HG03460 (cell line): ENCODE results near the gene TRAPPC14.

Source experiments
- ATAC-seq: cut with Tn5 transposase; IDR thresholded peaks from one replicate; pipeline ENCODE4 v1.9.1; 2021; ENCODE audit not compliant: unreplicated experiment

Gene TRAPPC14

DNA sequence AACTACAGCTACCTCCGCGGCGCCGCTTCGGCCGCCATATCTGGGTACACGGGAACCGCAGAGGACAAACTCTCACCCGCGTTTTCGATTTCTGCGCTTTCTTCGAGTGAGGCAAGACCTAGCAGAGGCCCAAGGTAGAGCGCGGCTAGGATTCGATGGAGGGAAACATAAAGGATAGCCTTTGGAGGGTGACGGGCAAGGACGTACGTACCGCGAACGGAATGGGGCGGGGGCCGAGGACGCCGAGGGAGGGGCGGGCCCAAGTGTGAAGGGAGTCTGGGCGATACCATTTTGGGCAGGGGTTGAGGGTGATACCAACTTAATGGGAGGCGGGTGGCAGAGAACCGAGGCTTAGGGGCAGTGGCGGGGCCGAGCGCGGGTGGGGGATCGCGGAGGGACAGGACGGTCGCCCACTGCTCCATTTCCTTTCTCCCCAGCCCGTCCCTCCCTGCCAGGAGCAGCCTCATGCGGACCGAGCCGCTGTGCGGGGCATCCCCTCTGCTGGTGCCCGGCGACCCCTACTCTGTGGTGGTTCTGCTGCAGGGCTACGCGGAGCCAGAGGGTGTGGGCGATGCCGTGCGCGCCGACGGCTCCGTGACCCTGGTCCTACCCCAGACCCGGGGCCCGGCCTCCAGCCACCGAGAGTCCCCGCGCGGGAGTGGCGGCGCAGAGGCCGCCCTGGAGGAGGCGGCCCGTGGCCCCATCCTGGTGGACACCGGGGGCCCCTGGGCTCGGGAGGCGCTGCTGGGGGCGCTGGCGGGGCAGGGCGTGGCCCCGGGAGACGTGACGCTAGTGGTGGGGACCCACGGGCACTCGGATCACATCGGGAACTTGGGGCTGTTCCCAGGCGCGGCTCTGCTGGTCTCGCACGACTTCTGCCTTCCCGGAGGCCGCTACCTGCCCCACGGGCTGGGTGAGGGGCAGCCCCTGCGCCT lies 31.3 kb downstream of the TRAPPC14 start, which contains the start of gene MBLAC1:
Gene MBLAC1, plus strand, starts transcription at position 37 of the 935 bp plus-strand sequence. Its CDS starts 429 bp downstream, at position 466.
- ATAC-seq, result peak; percentile 61

DNA sequence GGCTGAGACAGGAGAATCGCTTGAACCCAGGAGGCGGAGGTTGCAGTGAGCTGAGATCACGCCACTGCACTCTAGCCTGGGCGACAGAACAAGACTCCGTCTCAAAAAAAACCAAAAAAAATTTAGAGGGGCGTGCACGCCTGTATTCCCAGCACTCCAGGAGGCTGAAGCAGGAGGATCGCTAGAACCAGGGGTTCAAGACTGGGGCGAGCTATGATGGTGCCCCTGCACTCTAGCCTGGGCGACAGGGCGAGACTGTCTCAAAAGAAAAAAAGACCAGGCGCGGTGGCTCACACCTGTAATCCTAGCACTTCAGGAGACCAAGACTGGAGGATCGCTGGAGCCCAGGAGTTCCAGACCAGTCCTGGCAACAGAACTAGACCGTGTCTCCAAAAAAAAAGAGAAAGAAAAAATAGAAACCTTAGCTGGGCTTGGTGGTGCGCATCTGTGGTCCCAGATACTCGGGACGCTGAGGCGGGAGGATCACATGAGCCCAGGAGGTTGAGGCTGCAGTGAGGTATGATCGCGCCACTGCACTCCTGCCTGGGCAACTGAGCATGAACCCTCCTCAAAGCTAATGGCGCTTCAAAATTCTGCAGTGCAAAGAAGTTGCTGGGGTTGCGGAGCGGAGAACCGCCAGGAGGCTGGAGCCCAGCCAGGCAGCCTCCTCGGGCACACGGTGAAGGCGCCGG lies 32.1 kb downstream of the TRAPPC14 start:
- no peak for ATAC-seq

DNA sequence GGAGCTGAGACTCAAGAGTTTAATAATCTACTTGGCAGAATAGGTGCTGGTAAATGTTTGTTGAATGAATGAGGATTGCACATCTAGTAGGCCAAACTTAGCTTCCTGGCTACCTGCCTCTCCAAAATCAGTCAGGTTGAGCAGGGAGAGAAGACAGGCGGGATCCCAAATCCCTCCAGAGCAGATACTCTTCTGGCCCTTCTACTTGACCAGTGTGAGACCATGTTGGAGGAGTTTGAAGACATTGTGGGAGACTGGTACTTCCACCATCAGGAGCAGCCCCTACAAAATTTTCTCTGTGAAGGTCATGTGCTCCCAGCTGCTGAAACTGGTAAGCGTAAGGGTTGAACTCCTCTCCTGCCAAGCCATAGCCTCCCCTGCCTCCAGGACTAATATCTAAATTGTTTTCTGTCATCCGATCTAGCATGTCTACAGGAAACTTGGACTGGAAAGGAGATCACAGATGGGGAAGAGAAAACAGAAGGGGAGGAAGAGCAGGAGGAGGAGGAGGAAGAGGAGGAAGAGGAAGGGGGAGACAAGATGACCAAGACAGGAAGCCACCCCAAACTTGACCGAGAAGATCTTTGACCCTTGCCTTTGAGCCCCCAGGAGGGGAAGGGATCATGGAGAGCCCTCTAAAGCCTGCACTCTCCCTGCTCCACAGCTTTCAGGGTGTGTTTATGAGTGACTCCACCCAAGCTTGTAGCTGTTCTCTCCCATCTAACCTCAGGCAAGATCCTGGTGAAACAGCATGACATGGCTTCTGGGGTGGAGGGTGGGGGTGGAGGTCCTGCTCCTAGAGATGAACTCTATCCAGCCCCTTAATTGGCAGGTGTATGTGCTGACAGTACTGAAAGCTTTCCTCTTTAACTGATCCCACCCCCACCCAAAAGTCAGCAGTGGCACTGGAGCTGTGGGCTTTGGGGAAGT lies 34.0 kb downstream of the TRAPPC14 start:
- no peak for ATAC-seq

DNA sequence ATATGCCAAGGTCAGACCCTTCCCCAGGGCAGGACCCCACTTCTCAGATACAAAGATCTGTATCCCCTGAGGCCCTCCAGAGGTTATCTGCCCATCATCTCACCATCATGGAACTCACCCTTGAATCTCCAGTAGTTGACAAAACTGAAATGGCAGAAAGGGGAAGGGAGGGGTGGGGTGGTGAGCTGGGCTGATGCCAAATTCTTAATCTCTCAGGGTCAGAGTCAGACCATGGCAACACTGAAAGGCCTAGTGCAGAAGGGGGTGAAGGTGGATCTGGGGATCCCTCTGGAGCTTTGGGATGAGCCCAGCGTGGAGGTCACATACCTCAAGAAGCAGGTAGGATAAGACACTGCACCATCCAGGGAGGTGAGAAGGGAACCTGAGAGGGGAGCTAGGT lies 36.0 kb downstream of the TRAPPC14 start:
- no peak for ATAC-seq

DNA sequence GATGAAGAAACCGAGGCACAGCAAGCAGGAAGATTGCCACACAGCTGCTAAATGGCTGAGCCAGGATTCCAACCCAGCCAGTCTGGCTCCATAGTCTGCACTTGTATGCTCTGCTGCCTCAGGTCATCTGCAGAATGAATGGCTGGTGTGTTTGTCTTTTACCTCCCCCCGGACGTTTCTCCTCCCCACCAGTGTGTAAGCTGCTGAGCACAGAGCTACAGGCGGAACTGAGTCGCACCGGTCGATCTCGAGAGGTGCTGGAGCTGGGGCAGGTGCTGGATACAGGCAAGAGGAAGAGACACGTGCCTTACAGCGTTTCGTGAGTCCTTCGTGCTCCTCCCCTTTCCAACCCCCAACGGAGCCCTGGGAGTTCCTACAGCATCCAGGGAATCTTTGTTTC lies 36.5 kb downstream of the TRAPPC14 start:
- ATAC-seq, result no peak

DNA sequence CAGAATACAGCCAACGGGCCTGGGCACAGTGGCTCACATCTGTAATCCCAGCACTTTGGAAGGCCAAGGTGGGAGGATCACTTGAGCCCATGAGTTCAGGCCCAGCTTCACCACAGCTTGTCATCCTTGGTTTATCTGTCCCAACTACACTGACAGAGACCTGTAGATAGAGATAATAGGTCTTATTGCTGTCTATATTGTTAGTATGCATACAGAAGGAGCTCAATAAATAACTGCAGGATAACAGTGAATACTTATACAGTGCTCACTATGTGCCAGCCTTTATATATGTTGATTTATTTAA lies 37.8 kb downstream of the TRAPPC14 start:
- ATAC-seq, result no peak

DNA sequence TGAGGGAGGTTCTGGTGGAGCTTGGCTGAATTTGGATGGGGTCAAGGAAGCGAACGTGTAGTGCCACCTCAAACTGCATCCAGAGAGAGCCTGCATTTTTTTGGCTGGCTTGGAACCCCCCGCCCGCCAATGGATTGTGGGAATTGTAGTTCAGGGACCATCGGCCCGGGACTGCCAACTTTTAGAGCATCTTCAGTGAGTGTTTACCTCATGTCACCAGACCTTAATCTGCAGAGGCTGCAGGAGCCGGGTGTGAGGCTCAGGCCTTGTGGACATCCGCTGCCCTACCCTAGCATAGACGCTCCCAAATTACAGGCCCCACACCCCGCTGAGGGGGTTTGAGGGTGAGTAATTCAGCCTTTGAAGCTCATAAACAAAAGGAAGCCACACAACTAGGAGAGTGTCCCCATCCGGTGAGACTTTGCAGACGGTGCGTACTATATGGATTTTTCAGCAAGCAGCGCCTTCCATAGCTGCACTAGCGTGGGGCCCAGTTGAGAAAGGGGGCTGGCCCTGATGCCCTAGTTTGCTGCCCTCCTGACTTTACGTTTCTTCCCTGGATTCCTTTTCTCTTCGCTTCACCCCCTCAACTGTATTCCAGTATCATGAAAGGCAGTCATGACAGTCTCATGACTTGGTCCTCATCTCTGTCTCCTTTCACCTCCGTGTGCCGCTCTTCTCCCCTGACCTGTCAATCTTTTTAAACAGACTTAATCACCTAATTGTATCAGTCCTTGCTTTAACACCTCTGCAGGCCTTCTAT lies 38.4 kb downstream of the TRAPPC14 start:
- ATAC-seq, result peak; percentile 35

DNA sequence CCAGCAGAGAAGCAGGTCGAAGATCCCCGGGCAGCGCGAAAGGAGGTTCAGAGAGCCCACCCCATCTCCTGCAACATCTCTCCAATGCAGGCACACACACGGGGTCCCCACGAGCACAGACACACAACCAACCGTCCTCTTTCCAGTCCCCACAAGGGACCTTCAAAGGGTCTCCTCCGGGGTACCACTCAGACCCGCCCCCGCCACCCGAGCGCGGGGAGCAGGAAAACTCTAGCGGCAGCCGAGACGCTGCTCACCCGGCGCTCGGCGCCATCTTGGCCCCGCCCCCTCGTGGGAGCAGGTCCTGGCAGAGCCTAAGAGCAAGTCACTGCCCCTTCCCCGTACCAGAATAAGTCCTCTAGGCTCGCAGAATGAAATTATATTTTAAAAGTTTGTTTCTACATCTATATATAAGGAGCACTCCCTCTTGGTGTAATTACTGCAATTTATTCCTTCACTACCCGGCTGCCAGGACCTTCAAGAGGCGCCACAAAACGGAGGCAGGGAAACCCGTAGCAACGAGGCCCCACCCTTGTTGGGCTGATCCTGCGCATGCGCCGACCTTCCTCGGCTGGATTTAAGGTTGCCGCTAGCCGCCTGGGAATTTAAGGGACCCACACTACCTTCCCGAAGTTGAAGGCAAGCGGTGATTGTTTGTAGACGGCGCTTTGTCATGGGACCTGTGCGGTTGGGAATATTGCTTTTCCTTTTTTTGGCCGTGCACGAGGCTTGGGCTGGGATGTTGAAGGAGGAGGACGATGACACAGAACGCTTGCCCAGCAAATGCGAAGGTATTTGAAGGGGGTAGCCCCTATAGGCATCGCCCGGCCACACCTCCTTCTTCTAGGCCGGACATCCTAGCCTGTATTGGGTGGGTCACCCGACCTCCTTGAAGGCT lies 39.2 kb downstream of the TRAPPC14 start, which contains the start of the genes CNPY4 and TAF6:
Gene CNPY4, plus strand, starts transcription at position 563 of the 898 bp plus-strand sequence. Its CDS starts 111 bp downstream, at position 674.
Gene TAF6, minus strand, starts transcription at position 287 of the 898 bp plus-strand sequence. CDS start 5,149 bp downstream, outside the sequence.
- ATAC-seq, result peak; percentile 66

DNA sequence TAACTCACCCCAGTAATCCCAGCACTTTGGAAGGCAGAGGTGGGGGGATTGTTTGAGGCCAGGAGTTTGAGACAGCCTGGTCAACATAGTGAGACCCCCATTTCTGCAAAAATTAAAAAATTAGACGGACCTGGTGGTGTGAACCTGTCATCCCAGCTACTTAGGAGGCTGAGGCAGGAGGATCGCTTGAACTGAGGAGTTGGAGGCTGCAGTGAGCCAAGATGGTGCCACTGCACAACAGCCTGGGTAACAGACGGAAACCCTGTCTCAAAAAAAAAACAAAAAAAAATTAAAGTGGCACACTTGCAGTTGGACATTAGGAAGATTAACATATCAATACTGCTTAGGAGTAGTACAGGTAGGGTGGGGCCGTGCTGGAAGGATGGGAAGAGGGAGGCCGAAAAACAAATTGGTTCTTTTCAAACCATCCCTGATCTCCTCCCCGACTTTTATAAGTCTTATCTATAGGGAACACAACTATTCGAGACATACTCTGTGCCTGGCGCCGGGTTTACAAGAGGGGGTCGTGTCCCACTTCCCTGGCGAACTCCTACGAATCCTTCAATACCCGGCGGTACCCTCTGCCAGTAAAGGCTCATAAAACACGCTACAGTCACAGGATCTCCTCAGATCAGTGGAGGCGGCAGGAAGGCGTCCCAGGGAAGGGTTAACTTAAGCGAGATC lies 40.0 kb downstream of the TRAPPC14 start:
- ATAC-seq, result no peak

DNA sequence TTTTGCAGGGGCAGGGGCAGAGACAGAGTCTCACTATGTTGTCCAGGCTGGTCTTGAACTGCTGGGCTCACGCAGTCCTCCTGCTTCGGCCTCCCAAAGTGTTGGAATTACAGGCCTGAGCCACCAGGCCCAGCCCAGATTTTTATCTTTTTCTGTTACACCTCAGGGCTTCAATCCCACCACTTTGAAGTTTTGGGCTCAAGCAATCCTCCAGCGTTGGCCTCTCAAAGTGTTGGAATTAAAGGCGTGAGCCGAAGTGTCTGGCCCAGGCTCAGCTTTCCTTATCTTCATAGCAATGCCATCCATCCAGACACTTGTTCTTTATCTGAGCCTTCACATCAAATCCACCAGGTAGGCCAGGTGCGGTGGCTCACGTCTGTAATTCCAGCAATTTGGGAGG lies 43.5 kb downstream of the TRAPPC14 start:
- ATAC-seq, result no peak

DNA sequence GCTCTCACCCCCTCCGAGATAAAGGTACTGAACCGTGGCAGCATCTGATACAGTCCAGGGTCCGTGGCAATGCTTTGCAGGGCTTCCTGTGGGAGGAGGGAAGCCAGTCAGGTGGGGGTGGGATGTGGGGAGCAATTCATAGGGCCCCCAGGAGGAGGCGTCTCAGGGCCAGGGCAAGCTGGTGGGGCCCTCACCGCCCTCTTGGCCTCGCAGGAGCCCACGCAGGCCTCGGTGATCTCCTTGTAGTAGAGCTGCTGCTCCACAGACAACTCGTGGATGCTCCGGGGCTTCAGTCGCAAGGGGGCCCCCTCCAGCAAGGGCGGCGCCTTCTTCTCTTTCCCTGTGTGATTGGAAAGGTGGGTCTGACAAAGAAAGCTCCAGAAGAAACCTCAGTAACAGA lies 46.6 kb downstream of the TRAPPC14 start:
- ATAC-seq, result no peak

DNA sequence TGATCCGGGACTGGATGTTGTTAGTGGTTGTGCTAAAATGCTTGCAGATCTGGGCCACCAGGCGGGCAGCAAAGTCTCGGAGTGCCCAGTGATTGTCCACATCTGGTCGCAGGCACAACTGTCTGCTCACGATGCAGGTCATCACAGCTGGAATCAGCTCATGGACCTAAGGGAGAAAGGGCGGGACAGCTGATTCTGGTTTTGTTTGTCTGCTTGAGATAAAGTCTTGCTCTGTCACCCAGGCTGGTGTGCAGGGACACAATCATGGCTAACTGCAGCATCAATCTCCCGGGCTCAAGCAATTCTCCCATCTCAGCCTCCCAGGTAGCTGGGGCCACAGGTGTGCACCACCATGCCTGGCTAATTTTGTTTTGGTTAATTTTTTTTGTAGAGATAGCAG lies 47.4 kb downstream of the TRAPPC14 start:
- no peak for ATAC-seq

DNA sequence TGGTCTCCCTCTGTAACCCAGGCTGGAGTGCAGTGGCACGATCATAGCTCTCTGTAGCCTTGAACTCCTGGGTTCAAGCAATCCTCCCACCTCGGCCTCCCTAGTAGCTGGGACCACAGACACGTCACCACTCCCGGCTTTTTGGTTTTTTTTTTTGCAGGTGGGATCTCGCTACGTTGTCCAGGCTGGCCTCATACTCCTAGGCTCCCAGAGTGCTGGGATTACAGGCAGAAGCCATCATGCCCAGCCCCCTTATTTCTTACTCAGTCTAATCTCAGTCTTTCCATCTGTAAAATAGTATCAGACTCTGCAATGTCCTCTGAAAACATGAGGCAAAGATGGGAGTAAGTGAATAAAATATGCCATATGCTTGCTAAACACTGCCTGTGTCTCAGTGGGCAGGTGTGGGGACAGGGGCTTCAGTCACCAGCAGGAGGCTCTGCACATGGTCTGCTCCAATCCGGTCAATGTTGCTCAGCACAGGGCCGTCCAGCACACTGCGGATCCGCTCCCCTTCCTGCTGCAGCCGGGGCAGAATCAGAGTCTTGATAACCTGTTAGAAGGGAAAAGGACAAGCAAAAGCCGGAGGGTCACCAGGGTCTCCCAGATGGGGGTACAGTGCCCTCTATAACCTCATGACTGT lies 48.9 kb downstream of the TRAPPC14 start:
- no peak for ATAC-seq

DNA sequence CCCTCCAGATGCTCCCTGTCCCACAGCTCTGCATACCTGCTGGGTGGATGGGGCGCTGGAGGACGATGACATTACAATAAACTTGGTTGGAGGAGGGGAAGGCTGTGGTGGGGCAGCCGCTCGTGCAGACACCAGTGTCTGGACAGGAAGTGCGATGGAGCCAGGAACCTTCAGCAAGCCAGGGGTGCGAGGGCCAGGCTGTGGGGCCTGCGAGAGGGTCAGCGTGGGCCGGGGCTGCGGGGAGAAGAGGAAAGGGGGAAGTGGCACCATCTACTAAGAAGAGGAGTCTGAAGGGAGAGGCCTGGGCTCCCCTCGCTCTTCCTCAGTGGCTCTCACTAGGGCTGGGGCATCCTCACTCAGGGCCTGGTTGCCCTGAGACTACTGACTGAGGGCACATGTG lies 50.6 kb downstream of the TRAPPC14 start:
- no peak for ATAC-seq

DNA sequence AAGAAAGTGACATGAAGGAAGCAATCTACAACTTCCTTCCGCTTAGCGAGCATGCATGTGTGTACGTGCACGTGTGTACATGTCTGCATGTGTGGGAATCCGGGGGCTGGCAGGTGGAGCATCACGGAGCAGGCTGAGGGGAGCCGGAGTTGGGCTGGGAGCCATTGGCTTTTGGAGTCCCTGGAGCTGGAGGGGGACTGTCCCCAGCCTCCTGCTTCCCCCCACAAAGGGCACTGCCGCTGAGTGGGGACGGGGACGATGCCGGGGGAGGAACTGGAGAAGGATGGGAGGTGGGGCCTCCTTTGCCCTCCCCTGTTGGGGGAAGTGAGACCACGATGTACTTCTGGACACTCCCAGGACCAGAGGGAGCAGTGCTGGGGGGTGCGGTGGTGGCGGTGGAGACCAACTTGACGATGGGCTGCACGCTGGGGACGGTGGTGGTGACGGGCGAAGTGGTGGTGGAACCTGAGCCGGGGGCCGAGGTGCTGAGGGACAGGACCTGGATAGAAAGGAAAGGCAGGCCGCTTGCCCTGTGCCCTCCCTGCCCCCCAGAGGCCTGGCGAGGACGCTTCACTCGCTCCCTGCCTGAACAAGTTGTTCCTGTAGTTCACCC lies 51.3 kb downstream of the TRAPPC14 start:
- ATAC-seq, result no peak

DNA sequence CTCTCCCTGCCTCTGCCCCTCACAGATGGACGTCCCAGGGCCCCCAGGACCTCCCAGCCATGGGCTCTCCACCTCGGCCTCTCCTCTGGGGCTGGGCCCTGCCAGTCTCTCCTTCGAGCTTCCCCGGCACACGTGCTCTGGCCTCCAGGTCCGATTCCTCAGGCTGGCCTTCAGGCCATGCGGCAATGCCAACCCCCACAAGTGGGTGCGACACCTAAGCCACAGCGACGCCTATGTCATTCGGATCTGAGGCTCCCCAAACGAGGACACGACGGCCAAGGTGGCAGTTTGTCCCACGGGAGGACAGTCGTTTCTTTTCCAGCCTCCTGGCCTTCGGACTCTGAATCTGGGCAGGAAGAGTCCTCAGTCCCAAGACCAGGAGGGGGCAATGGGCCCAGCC lies 51.9 kb downstream of the TRAPPC14 start:
- ATAC-seq, result no peak

DNA sequence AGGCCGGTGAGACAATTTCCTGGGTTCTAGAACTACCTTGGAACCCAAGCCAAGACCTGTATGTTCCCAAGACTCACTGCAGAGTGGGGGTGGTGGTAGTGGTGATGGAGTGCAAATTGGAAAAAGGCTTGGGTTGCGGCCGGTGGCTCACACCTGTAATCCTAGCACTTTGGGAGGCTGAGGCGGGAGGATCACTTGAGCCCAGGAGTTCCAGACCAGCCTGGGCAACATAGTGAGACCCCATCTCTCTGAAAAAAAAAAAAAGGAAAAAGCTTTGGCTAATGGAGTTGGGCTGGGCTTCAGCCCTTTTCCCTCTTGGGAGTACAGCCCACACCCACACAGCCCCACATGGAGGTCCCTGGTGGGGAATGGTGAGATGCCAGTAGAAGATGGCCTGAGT lies 53.0 kb downstream of the TRAPPC14 start:
- ATAC-seq, result no peak
